Head of caudate nucleus (tissue), 42 donors: Measurements from ENCODE around the gene C2CD3.

Experiments
- DNase-seq, 42 donors: peaks; one replicate each; pipeline versions ENCODE4 v3.0.0 to v3.0.0-alpha.2; 2020 to 2021; ENCODE audit warnings: mixed read lengths in 7 of 42
- intact Hi-C: fragments of 100-400 bp; cut with DNase I; formaldehyde crosslinking; loops from one replicate; pipeline ENCODE4 v1.15.0; 2022

Gene C2CD3, protein sequence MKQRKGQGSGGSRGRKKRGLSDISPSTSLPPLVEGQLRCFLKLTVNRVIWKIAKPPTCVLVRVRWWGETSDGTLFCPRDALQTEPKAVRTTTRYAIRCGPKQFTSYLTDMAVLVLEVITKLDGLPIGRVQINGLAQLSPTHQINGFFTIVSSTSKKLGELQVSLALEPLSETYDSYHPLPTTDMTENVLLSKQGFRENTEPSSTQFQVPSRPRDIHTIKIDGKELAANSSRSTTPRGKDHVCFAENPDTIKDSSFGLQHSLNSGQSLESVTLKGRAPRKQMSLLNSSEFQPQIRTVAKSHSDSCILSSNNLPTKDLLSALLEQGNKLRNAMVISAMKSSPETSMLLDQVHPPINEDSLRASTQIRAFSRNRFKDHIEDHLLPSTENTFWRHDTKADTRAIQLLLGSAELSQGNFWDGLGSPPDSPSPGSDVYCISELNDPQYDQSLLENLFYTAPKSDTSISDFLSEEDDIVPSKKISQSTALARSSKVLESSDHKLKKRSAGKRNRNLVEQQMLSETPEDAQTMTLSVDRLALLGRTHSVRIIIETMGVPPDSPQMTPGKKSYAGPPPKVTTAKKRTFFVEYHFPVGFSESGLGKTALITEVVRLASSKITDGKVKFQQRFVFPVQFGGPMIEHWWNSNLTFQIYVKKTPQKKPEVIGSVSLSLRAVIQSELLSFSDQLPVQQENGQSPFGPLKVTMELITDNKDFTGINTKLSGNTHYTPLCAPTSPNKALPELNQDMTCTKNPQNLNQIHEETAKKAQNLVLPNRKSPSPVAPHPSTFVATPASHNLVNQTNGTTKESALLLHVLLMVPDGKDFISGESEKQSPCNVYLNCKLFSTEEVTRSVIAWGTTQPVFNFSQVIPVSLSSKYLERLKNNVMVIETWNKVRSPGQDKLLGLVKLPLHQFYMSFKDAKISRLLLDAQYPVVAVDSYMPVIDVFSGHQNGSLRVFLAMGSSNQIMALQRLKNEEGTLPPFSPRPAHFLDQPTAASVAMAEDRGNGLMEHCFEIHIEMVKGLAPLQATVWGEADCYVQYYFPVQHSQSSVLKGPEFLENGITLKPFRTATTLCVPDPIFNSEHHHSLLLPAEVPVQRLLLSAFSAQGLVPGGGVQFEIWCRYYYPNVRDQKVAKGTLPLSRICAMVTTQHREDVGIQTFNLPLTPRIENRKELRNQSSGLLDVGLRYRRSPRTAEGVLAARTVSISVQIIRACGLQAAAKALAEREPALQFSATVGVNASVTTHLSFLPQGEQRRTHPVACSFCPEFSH (N-terminal part only)

DNA sequence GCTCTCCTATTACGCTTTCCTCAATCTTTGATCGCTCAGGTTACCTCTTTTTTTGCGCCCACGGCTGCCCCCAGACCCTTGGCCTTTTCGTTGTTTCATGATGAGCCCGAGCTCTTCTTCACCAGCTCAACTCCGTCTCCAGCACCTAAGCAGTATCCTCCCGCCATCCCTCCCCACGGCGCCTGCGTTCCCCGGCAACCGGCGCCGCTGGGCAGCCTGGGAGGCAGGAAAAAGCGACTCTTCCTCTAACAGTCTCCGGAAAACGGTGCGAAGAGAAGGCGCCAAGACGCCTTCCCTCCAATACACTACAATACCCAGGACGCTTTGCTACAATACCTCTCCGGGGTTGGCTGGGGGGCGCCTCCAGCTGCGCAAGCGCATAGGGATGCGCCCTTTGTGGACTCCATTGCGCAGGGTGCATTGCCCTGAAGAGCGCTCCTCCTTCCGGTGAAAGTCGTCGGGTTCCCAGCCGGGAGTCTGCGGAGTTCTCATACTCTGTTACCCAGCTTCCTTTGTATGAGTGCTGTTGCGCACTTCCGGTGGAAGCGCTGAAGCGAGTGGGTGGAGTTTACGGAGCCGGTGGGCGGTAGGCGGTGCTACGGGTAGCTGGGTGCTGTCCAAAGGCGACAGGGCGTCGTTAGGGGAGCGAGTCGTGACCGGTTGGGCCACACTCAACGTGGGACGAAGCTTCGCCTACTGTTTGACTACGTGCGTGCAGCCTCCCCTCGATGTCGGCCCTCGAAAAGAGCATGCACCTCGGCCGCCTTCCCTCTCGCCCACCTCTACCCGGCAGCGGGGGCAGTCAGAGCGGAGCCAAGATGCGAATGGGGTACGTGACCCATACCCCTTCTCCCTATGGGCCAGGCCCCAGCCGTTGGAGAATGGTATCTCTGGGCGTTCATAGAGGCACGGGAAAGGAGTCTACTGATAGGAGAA, at the start of gene C2CD3, which contains the start of gene PPME1:
TSS of gene C2CD3 (minus strand) at position 309 of the 936 bp plus-strand sequence. CDS start at position 99, 210 bp downstream.
TSS of gene PPME1 (plus strand) at position 596 of the 936 bp plus-strand sequence. CDS start at position 729, 133 bp downstream.
- DNase-seq: peak; percentile 96 to 99 (median 99)
- intact Hi-C loops: no loop called here

DNA sequence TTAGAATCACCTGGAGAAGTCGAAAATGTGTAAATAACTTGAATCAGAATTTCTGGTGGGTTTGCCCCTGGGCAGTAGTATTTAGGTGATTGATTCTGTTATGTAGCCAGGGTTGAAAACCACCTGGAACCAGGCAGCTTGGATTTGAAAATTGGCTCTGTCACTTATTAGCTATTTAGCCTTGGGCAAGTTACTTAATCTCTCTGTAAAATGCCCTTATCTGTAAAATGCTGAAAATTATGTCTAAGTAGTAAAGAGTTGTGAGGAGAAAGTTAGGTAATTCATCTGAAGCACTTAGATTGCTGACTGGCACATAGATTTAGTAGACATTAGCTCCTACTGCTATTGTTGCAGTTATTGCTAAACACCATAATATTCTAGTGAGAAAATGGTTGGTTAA, 49.6 kb upstream of the C2CD3 start:
- DNase-seq: no peak
- intact Hi-C loops: no loop called here

DNA sequence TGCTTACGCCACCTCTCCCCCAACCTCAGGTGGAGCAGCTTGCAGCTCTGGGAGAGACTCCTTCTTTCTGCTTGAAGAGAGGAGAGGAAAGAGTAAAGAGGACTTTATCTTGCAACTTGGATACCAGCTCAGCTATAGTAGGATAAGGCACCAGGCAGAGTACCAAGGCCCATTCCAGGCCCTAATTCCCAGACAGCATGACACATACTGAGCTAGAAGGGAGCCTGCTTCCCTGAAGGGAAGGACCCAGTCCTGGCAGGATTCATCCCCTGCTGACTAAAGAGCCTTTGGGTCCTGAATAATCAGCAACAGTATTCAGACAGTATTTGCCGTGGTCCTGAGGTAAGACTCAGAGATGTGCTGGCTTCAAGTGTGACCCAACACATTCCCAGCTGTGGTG, 41.7 kb upstream of the C2CD3 start:
- DNase-seq: no peak
- intact Hi-C loops: no loop called here

DNA sequence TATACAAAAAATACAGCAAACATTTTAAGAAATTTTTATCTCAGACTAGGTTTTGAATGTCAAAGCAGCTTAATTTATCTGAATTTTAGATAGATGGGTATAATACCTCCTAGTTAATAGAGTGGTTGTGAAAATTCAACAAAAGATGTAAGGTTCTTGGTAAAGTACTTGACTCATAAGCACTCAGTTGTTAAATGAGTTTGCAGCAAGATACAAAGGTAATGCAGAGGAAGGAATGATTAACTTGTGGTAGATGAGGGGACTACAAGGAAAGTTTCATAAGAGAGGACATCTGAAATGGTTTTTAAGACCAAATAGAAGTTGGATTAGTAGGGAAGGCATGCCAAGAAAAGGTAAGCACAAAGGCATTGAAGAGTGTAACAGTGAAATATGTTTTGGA, 37.7 kb upstream of the C2CD3 start:
- no peak for DNase-seq
- intact Hi-C loops: no loop called here

DNA sequence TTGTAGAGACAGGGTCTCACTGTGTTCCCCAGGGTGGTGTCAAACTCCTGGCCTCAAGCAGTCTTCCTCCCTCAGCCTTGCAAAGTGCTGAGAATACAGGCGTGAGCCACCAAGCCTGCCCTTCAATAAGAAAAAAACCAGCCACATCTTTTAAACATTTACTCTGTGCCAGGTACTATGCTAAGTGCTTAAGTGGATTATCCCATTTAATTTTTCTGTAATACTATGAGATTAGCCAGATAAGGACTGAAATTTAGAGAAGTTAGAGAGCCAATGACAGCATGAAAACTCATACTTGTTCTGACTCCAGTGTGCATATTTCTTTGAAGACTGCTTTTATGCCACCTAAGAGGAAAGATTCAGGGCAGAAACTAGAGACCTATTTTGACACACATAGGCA, 35.9 kb upstream of the C2CD3 start:
- intact Hi-C loops: no loop called here
- DNase-seq: no peak

DNA sequence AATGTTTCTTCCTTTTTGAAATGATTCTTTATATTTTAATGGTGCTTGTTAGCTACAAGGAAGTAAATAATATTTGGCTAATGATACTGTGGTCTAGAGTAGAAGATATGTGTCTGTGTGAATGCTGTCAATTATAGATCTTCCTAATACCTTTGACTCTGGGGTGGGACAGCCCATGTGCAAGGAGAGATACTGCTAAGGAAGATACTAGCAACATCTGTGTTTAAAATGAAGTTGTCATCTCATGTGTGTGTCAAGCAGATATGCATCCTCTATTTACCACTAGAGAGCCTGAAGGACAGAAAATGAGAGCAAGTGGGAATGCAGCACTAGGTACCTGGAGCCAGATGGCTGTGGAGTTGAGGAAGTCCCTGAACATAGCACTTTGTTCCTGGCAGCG, 34.4 kb upstream of the C2CD3 start:
- DNase-seq: no peak
- intact Hi-C loops: no loop called here

DNA sequence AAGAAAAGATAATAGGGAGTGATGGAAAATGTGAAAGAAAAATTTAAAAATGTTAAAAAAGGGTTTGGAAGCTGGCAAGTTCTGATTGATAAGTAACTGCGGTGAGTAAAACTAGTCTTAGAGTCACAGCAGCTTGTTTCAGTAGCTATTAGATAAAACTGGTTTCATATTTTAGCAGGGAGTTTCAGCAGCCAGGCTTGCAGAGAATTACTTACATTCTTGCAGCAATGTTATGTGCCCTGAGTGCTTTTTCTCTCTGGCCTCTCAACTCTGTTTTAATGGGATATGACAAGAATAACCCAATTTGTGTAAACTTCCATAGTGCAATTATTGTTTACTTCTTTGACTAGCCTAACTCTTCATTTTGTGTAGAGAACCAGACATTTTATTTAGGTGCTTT, 33.9 kb upstream of the C2CD3 start:
- intact Hi-C loops: no loop called here
- no peak for DNase-seq

DNA sequence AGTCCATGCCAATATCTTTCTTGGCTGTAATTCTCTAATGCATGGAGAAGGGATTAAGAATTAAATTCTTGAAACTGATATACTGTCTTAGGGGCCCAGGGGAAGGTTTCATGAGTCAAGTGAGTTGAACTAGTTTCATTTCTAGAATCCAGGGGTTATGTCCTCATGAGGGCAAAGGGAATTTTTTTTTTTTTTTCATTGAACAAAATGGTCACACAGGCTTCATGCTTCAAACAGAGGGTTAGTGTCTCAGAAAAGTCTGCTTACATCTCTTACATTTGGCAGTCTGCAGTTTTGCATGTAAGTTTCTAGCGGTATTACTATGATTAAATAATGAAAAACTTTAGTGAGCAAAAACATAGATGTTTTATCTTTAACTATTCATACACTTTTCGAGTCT, 33.2 kb upstream of the C2CD3 start:
- DNase-seq: no peak
- intact Hi-C loops: no loop called here

DNA sequence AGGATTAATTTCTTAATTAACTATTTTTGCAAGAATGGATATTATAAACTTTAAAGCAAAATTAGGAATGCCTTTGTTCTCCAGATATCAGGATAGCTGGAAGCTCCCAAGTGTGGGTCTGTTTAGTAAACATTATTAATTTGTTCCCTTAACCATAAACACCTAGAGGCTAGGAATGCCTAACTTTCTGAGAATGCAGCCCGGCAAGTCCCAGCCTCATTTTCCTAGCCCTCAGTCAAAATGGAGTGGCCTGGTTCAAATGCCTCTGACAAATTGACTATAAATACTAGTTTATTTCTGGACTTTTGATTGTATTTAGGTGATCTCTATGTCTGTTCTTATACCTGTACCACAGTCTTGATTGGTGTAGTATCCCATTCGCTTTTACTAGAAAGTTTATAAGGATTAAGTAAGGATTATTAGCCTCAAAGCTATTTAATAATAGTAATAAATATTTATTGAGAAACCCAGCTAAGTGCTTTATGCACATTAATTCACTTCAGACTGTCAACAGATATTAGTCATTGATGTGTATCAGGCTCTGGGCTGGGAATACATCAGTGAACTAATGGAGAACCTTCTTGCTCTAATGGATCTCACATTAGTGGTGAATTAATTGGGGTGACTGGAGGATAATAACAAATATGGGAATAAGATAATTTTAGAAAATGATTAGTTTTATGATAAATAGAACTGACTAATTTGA, 26.1 kb upstream of the C2CD3 start:
- intact Hi-C loops: no loop called here
- no peak for DNase-seq

DNA sequence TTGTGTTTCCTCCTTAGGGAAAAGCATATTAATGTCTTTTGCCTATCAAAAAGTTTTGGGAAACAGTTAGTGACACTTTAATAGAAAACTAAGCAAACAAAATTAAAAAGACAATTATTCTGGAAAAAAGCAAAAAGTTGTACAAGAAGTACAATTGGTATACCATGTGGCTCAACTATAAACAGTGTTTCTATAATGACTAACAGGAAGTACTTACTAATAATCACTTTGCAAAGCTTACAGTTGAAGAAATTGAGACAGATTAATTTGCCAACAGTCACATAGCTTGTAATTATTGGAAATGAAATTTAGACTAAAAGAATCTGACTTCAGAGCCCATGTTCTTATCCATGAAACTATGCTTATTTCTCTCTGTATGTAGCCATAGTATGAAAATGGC, 25.0 kb upstream of the C2CD3 start:
- DNase-seq: no peak
- intact Hi-C loops: no loop called here

DNA sequence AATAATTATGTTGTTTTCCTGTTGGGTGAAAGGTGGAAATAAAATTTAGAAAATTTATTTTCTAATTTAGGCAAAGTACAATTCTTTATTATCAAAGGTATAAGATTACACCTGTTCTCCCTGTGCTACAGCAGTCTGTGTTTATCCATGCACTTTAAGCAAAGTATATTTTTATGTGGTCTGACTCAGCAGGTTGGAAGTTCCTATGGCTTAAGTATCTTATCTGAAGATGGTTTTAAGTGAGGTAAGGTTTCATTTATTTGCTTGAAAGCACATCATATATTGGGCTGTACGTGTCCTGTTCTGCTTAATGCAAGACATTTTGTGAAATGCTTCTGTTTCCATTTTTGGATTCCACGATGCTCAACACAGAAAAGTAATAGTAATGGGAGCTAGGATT, 14.9 kb upstream of the C2CD3 start:
- no peak for DNase-seq
- intact Hi-C loops: no loop called here

DNA sequence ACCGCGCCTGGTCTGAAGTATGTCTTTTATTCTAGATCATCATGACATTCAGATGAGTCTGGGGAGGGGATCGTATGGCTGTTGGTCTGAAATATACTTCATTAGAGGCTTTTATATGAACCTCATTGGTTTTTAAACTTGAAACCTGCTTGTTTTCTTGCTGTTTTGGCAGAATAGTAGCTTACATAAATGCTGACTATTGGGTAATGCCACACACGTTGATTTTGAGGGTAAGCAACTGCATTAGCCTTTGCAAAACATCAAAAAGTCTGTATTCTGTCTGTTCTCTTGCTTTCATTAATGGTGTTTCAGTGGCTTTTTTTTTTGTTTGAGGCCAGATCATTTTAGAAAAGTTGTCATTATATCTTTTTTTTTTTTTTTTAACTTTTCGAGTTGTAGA, 14.5 kb upstream of the C2CD3 start:
- DNase-seq: no peak
- intact Hi-C loops: no loop called here

DNA sequence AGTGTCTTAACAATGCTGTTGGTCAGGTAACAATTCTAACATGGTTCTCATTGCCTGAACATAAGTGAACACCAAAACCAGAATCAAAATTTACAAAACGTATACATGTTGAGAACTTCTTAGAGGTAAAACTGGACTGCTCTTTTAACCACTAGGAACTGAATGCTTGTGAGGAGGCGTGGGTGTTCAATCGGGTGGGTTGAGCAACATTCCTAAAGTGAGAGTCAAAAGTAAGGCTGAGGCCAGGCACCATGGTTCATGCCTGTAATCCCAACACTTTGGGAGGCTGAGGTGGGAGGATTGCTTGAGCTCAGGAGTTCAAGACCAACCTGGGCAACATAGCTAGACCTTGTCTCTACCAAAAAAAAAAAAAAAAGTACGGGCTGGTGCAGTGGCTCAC, 11.8 kb upstream of the C2CD3 start:
- no peak for DNase-seq
- intact Hi-C loops: no loop called here

DNA sequence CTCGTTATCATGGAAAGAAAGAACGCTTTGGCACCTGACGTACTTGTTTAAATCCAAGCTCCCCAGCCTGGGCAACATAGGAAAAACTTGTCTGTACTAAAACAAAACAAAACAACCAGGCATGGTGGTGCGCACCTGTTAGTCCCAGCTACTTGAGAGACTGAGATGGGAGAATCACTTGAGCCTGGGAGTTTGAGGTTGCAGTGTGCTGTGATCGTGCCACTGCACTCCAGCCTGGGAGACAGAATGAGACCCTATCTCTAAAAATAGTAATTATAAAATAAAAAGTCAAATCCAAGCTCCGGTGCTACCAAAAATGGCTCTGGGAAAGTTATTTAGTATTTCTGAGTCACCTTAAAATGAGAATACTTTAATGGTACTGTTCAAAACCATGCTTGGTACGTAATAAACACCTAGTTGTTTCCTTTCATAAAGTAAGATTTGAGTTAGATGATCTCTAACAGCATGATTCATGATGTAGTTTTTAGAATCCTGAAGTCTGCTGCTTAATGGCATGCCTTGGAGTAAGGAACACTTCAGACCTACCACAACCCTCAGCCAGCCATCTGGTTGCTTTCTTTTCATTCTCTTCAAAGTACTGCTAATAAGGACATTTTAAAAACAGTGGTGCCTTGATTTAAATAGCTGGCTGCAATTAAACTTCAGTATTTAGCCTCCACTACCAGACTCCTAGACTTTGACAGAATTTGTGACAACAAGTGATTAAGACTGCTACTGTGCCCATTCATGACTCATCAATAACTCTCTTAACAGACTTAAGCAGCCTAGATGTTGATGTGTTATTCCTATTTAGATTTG, 8.6 kb upstream of the C2CD3 start:
- no peak for DNase-seq
- intact Hi-C loops: no loop called here

DNA sequence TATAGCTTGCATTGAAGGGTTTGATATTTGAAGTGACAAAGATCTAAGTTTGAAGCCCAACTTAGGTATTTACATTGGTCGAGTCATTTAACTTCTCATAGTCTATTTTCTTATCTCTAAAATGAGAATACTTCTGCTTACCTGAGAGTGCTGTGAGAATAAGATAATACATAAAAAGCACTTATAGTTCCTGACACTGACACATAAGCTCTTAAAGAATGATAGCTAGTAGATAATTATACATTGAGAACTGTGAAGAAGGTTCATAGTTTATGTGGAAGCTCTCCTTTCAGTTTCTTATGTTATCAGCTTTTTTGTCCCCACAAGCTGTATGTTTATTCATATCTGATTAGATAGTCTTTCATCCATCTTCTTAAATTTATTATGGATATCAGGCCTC, 5.1 kb upstream of the C2CD3 start:
- intact Hi-C loops: no loop called here
- no peak for DNase-seq

DNA sequence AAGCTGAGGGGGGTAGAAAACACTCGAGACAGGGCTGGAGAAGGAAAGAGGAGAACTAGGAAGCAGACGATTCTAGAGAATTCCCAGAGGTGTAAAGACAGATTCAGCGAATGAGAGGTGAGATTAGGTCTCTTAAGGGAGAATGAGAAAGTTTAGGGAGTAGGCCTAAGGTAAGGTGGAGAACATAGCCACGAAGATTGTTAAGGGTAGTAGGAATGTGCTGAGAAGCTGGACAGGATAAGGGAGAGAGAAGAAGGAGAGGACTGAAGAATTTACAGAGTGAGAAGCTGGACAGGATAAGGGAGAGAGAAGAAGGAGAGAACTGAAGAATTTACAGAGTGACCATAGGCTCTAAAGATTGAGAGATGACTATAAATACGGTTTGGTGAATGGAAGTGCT, 1.2 kb upstream of the C2CD3 start:
- intact Hi-C loops: no loop called here

DNA sequence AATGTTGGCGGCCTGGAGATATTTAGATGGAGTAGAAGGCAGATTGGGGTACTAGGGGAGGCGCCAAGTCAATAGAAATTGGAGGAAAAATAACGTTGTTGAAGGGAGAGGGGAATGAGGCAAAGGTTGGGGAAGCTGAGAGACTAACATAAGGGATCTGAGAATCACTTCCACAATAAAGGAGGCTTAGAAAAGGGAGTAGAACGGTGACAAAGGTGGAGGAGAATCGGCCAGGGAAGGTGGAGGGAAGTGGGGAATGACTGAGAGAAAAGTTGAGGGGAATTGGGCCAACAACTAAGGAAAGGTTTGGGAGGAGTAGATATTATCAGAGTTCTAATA, 797 bp upstream of the C2CD3 start:
- DNase-seq: no peak
- intact Hi-C loops: no loop called here

More for the DNA sequence above, 1.2 kb upstream of the C2CD3 start:
- DNase-seq: no peak
